Hypothalamus (tissue), 51 donors: ENCODE results near the gene CTTNBP2.
A peak's percentile ranks its signal among the peaks of the same experiment; 100 is the strongest.

ENCODE experiments used
- DNase-seq, 51 donors: peaks; one replicate each; lab custom pipeline; 2025; lab: John Stamatoyannopoulos, UW

The CTTNBP2 gene

GRCh38 chr7:117827862-117828261, 45.4 kb downstream of the CTTNBP2 start:
- DNase-seq = peak in 1 of 51 donors; percentile 45

GRCh38 chr7:117825132-117825531, 48.1 kb downstream of the CTTNBP2 start:
- DNase-seq = no peak

DNA sequence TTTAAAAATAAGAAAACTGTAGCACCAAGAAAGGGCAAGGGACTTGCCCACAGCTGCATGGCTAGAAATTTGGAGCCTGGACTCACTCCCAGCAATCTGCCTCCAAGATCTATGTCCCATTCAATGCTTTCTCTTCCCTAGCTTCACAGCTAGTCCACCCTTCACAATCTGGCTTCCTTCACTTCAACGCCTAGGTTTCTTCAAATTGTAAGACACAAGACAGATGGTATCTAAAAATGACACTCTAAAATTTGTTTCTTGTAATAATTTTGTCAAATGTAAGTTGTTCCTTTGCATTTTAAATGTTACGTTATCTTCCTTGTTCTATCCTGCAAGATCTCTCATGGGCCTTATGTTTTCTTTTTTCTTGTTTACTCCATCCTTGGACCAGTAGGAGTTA, 48.6 kb downstream of the CTTNBP2 start:
- DNase-seq = no peak

DNA sequence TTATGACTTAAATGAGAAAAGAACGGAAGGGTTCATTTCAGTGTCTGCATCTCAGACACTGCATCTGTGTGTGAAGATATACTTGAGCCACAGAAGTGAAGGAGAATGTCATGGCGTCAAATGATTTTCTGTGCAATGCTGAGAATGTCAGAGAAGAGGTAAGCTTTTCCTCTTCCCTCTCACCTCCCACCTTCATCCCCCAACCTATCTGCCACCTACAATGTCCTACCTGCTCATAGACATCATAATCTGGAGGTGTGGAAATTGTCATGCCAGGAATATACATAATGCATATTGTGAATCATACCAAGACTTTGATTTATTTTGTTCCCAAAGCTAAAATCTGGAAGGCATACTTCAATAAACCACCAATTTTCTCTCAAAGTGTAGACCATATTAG, 53.7 kb downstream of the CTTNBP2 start:
- no peak for DNase-seq

GRCh38 chr7:117818232-117818631, 55.0 kb downstream of the CTTNBP2 start:
- peak in 1 of 51 donors; percentile 16 for DNase-seq

- DNase-seq = no peak
These were observed 56.5 kb downstream of the CTTNBP2 start for GRCh38 chr7:117816727-117817126.

- DNase-seq = no peak
These were observed 61.5 kb downstream of the CTTNBP2 start for GRCh38 chr7:117811696-117812095.

- DNase-seq = no peak
These were observed 62.4 kb downstream of the CTTNBP2 start for GRCh38 chr7:117810642-117811512.

GRCh38 chr7:117809958-117810357, 63.3 kb downstream of the CTTNBP2 start:
- no peak for DNase-seq

- no peak for DNase-seq
These were observed 64.1 kb downstream of the CTTNBP2 start for GRCh38 chr7:117808910-117809705.

GRCh38 chr7:117808341-117808757, 64.9 kb downstream of the CTTNBP2 start:
- DNase-seq = peak in 30 of 51 donors; percentile 10 to 79 (median 53)

DNA sequence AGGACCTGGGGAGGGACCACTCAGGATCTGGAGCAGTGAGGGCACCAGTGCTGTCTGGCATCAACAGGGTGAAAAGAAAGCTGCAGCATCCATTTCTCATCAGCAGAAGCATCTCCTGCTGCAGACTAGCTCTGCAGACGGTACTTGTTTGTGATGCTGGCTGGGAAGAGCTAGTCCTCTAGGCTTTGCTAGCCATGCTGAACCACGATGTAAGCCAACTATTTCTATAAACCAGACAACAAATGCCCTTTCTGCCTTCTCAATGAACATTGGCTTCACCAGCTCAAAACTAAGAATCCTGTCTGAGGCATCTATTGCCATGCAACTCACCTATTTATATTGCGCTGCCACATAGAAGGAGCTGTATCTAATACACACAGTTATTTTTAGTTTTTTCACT, 65.6 kb downstream of the CTTNBP2 start:
- peak in 2 of 51 donors; percentile 15 to 23 for DNase-seq

- DNase-seq = no peak
These were observed 67.2 kb downstream of the CTTNBP2 start for GRCh38 chr7:117806011-117806410.

DNA sequence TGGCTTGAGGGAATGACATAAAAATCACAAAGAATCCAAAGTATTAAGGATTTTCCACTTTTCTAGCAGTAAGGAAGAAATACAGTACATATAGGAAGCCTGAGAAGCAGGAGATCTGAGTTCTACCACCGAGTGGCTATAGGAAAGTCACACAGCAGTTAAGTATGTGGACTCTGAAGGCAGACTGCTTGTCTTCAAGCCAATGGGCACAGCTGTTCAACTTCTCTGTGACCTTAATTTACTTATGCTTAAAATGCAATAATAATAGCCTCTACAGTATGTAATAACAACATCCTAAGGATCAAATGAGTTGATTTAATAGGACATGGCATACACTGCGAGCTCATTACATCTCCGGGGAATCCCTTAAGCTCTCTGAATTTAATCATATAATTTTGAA, 68.0 kb downstream of the CTTNBP2 start:
- no peak for DNase-seq

DNA sequence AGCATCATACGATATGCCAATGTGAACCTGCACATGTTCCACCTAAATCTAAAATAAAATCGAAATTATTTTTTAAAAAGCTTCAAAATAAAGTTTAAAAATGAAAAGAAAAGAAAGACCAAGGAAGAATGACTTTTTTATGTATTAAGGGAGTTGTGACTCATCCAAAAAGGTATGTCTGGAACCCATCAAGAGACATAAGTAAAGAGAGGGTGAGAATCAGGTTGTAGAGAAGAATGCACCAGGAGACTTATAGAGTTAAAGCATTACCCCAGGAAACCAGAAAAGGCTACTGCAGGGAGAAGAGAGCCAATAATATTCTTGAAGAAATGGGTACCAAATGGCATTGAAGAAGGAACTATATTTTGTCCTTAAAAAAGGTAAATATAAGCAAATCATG, 69.8 kb downstream of the CTTNBP2 start:
- DNase-seq = no peak

GRCh38 chr7:117802660-117803059, 70.6 kb downstream of the CTTNBP2 start:
- no peak for DNase-seq

- no peak for DNase-seq
These were observed 72.4 kb downstream of the CTTNBP2 start for GRCh38 chr7:117800841-117801240.

GRCh38 chr7:117800406-117800805, 72.8 kb downstream of the CTTNBP2 start:
- no peak for DNase-seq

DNA sequence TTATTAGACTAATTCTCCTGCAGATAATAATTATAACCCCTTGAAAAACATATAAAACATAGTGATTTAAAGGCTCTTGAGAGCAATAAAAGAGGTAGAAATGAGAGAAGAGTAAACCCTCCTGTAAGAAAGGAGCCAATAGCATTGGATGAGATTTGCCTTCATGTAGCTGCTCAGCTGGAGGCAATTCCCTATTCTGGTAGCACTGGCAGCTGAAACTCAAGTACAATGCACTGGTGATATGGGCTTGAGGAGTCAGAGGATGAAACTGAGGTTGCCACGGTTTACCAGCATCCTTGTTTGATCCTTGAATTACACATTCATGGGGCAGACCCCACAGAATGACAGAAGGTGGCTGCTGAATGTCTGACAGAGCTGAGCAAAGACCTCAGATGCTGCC, 76.4 kb downstream of the CTTNBP2 start:
- DNase-seq = no peak

GRCh38 chr7:117793976-117794375, 79.3 kb downstream of the CTTNBP2 start:
- DNase-seq = no peak

DNA sequence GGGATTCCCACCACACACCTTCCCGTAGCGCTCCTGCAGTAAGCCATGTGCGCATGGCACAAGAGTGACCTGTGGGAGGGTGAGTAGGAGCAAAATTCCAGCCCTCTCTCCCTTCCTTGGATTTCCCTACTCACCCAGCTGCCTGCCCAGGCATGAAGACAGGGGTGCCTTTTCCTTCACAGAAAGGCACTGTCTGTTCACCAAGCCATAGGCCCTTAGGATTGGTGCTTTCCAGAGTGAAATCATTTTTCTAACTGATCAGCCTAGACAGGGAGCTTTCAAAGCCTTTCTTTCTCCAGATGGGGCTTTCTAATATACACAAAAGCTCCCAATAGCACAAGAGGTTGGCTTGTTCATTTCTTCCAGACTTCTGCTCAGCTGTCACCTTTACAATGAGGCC, 79.7 kb downstream of the CTTNBP2 start:
- DNase-seq = no peak
